ENCODE measurements around the gene OPA3.
"Not testable (repeated sequence)": the region's sequence is repeated elsewhere in the genome, so short reads cannot be mapped to it uniquely, and the experiment has no call there.

The OPA3 gene

DNA sequence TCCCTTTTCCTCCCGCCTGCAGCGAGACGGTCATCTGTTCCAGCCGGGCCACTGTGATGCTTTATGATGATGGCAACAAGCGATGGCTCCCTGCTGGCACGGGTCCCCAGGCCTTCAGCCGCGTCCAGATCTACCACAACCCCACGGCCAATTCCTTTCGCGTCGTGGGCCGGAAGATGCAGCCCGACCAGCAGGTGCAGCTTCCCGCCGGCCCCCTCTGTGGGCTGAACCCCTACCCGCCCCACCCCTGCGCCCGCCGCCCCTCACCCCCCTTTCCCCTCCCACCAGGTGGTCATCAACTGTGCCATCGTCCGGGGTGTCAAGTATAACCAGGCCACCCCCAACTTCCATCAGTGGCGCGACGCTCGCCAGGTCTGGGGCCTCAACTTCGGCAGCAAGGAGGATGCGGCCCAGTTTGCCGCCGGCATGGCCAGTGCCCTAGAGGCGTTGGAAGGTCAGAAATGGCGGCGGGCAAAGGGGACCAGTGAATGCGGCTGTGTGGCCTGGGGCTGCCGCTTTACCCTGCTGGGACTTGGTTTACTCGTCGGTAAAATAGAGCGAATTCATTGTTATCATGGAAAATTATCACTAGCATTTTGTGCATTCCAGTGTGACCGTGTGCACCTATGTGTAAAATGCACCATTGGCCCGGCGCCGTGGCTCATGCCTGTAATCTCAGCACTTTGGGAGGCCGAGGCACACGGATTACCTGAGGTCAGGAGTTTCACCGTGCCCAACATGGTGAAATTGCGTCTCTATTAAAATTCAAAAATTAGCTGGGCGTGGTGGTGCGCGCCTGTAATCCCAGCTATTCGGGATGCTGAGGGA, 66.7 kb downstream of the OPA3 start:
- DNase-seq = no peak

DNA sequence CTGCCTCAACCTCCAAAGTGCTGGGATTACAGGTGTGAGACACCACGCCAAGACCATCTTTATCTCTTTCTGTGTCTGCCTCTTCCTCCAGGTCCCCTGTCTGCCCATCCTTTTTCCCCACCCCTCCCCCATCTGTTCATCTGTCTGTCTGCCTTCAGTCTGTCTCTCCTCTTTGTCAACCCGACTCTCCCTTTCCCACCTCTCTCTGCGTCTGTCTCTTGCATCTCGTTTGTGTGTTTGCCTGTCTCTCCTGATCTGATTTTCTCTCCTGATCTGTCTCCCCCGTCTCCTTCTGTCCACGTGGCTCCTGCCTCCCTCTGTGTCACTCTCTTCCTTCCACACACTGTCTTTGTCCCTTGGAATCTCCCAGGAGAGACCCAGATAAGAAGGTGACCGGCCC, 67.4 kb downstream of the OPA3 start:
- no peak for DNase-seq

DNA sequence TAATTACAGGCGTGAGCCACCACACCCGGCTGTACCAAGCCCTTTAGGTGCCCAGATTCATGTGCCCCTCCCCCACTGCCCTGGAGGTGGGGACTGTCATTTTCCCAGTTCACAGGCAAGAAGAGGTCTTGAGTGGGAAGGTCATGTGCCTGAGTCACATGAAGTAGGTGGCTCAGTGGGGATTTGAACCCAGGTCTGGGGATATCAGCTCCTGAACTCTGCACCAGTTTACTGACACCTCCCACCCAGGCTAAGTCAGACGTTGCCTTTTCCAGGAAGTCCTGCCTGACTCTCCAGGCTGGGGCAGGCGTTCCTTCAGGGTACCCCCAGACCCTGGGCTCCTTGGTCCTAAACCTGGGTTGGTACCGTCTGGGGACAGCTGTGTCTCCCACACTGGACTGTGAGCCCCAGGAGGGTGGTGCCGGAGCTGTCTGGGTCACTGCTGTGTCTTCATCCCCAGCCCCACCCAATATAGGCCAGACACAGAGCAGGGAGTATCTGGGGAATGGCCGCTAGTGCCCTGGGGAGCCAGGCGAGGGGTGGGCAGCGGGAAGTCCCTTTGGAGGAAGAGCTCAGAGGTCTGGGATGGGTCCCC, 68.7 kb downstream of the OPA3 start:
- DNase-seq = peak in 1 of 2 experiments; percentile 29

DNA sequence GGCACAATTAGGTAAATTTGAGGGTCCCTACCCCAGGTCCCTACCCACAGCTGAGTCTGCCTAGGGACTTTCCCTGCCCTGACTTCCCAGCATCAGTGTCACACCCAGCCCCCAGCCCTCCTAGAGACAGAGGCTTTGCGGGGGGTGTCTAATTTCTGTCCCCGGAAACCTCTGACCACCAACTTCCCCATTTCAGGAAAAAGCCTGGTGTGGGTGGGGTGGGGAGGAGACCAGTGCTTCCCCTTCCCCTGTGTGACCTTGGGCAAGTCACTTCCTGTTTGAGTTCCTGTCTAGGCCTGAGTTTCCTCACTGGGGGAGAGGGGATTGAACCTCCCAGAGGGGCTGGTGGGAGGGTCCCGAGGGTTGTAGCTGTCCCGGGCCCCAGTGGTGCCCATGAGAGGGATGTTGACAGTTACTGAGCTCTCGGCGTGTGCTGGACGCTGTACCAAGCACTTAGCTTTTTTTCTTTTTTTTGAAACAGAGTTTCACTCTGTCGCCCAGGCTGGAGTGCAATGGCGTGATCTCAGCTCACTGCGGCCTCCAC, 69.4 kb downstream of the OPA3 start:
- DNase-seq = no peak

DNA sequence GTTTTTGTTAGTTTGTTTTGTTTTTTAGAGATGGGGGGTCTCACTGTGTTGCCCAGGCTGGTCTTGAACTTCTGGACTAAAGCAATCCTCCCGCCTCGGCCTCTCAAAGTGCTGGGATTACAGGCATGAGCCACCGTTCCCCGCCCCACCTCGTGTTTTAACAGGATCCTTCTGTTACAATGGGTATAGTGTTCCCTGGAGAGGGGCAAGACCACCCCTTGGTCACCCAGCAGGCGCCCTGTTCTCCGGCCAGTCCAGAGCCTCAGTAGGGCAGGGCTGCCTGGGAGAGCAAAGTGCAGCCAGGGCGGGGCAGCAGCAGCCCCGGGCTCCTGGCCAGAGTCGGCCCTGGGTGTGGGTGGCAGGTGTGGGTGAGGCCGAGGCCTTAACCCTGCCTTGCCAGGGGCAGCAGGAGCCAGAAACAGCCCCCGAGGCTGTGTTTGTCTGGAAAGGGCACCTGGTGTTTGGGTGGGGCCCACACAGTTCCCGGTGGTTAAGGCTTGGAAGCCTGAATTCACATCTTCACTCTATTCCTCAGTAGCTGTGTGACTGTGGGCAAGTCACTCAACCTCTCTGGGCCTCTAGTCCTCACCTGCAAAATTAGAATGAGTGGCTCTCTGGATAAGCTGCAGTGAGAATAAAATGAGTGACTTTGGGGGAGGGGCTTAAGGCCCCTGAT, 70.1 kb downstream of the OPA3 start:
- no peak for DNase-seq

DNA sequence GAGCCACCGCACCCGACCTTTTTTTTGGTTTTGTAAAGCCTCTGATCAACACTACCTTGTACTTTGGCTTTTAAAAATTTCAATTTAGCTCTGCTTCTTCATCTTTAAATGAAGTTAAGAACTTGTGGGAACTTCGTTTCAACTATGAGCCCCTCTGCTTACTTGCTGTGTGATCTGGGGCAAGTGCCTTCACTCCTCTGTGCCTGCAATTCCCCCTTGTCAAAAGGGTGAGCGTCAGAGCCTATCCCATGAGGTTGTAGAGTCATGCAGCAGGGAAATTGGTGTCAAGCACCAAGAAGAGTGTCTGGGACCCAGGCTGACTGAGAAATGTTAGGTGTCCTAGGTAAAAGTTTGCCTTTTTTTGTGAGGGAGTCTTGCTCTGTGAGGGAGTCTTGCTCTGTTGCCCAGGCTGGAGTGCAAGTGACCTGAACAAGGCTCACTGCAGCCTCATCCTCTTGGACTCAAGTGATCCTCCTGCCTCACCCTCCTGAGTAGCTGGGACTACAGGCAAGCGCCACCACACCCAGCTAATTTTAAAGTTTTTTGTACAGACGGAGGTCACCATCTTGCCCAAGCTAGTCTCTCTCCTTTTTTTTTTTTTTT, 71.6 kb downstream of the OPA3 start:
- no peak for DNase-seq

DNA sequence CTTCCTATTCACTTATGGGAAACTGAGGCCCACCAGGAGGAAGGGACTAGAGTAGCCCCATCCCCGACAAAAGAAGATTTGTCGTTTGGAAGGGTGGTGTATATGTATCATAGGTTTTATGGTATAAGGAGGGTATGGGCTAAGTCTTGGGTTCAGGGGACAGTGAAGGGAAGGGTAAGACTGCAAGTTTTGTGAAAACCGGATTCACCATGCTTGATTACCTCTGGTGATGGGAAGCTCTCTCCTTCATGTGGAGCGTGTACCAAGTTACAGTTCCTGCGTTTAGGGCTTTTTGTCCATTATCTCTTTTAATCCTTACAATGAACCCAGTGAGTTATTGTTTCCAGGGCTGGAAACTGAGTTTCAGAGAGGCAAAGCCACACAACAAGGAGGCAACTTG, 73.5 kb downstream of the OPA3 start:
- DNase-seq = no peak

DNA sequence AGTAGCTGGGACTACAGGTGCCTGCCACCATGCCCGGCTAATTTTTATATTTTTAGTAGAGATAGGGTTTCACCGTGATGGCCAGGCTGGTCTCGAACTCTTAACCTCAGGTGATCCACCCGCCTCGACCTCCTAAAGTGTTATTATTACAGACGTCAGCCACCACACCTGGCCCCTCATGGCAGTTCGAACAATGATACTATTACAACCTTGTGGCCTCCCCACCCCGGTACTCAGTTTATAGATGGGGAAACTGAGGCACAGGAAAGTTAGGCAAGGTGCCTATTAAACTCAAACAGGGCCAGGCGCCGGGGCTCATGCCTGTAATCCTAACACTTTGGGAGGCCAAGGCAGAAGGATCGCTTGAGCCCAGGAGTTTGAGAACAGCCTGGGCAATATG, 74.2 kb downstream of the OPA3 start:
- DNase-seq = not testable (repeated sequence)

DNA sequence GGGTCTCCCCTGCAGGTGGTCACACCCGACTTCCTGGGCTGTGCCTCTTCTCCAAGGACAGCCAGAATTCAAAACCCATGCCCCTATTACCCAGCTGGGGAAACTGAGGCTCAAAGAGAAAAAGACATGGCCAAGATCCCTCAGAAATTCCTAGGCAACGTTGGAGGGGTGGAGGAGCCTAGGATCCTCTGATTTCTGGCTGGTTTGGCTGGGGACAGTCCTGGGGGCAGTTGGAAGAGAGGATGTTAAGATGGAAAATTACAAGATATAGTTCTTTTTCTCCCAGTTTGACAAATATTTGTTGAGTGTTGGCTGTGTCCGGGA, 74.9 kb downstream of the OPA3 start:
- DNase-seq = no peak

DNA sequence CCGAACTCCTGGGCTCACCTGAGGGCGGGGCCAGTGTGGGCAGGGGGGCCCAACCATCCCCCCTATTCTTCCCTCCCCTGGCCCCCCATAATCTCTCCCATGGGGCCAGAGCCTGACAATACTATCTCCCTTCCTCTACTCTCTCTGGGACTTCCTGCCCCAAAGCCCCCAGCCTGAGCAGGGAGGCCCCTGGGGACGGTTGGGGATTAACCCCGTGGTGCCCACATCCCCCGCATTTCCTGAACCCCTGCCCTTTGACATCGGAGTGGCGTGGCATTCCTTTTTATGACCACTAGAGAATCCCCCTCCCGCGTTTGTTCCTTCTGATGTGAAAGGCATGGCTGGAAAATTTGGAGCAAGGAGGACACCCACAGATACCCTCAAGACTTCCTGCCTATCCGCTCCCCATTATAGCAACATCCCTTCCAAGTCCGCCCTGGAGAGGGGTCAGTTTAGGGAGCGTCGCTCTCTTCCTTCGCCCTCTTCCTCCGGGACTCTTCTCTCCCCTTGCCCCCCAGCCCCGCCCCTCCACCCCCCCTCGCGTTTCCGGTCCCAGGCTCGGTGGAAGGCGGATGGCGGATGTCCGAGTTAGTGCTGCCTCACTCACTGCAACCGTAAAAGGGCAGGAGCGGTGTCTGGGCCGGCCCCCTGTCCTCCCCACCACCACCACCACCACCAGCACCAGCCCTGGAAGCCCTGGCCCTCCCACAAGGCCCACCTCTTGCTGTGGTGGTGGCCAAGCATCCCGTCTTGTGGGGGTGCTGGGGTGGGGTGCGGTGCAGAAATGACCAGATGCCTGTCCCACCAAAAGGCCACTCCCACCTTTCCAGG, 75.5 kb downstream of the OPA3 start:
- no peak for DNase-seq

DNA sequence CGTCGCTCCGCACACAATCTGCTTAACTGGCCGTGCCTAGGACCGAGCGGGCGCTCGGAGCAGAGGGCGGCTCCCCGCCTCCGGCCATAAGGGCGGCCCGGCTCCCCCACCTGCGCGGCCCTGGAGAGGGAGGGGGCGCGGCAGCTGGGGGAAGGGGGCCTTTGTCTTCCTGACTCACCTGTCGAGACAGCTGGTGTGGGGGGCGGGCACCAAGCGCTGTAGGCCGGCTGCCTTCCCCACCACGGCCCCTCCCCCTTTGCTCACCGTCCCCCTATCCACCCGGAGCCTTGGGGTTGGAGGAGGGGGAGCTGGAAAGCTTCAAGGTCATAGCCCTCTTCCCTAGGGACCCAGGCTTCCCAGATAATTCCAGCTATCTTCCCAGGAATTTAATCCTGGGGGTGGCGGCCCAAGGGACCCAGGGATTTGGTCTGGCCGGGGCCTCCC, 76.2 kb downstream of the OPA3 start:
- DNase-seq = peak; percentile 45 to 52

DNA sequence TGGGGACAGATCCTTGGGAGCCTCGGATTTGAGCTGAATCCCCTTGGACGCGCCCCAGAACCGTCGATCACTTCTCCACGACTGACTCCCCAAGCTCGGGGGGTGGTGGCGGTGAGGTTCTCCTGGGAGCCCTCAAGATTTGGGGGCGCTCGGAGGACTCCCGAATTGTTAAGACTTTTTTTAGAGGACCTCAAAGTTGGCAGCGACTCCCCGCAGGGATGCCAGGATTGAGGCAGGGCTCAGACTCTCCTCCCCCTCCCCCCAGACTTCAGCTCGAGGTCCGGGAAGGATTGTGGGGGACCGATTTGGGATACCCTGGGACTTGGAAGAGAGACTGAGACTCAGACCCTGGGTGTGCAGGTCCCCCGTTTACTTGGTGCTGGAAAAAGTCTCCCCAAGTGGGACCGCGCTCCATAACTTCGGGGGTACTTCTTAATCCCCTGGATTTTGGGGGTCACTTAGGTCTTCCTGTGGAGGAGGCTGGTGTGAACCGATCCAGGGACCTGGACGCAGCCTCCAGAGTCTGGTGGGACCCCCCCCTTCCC, 76.7 kb downstream of the OPA3 start:
- DNase-seq = no peak

DNA sequence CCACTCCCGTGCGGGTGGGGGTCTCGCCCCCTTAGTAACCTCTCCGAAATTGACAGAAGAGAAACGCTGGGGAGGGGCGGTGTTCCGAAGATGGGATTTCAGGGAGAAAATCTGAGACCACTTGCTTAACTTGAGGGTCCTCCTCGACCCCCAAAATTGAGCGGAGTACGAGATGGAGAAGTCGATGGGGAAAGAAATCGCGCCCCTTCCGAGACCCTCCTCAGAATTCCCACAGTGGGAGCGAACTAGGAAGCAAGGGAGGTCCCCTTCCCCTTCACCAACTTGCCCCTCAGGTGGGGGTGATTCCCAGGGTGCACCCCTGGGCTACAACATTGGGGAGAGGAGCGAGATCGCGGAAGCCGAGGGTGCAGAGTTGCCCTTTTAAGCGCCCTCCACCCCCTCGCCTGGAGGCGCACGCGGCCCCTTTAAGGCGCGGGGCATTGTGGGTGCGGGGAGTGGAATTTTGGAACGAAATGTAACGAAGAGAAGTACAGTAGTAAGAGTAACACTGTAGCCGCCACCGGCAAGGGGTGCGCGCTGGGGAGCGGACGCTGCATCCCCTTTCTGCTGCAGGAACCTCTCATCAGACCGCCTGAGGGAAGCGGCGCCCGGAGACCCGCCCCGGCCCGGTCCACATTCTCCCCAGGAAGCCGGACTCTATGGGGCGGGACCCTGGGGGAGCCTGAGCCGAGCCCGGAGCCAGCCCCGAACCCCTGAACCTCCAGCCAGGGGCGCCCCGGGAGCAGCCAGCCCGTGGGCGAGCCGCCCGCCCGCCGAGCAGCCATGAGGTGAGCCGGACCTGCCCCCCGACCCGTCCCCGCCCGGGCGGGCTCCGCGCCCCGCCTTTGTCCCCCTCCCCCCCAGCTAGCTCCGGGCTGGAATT, 77.4 kb downstream of the OPA3 start, which contains the start of gene VASP:
VASP (plus strand) TSS at position 491 of the 883 bp plus-strand sequence; CDS start at position 784, 293 bp downstream.
- peak; percentile 89 to 91 for DNase-seq

DNA sequence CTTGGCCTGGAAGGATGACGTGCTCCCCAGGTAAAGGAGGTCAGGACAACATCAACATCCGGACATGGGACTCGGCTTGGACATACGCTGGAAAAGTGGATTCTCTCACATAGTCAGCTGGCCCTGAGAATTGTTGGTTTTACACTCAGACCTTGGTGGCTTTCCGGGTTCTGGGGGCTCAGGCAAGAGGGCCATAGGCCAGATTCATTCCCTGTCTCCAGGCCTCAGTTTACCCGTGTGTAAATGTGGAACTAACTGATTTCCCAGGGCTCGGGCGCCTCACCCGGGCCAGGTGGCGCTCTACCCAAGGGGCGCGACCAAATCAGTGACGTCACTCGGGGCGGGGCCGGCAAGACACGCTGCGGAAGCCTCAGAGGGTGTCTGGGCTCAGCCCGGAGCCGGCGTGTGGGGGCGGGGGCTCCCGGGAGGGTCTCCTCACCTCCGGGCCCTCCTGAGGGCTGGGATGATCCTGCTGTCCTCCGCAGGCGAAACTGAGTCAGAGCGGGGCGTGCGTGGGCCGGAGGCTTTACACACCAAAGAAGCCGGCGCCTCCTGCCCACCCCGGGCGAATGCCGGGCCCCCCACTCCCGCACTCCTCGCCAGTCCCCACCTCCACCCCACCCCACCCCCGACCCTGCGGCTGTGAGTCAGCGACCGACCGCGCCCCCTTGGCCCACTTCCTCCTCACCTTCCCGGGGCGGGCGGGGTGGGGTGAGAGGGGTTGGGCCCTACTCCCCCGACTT, 78.2 kb downstream of the OPA3 start:
- peak; percentile 99 for DNase-seq

DNA sequence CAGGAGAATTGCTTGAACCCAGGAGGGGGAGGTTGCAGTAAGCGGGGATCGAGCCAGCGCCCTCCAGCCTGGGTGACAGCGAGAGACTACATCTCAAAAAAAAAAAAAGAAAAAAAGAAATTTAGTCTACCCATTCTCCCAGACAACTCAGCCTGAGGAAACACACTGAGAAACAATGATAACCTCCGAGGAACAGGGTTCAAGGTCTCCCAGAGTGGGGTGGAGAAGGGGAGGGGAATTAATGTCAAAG, 78.7 kb downstream of the OPA3 start:
- DNase-seq = no peak

DNA sequence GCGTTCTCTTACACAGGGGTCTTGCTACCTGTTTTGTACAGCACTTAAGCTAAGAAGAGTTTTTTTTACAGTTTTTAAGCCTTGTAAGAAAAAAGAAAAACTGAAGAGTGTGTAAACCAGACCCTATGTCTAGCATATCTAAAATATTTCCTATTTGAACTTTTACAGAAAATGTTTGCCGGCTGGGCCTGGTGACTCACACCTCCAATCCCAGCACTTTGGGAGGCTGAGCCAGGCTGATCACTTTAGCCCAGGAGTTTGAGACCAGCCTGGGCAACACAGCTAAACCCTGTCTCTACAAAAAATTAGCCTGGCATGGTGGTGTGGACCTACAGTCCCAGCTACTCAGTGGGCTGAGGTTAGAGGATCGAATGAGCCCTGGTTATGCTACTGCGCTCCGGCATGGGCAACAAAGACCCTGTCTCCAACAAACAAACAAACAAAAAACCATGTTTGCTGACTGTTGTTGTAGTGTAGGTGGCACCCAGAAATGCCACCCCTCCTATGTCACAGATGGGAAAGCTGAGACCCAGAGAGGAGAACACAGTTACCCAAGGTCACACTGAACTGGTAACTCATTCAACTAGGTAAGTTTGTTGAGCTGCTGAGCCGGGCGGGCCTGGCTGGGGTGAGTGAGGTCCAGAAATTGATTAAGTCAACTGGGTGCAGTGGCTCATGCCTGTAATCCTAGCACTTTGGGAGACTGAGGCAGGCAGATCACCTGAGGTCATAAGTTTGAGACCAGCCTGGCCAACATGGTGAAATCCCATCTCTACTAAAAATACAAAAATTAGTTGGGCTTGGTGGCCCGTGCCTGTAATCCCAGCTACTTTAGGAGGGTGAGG, 79.2 kb downstream of the OPA3 start:
- DNase-seq = no peak

DNA sequence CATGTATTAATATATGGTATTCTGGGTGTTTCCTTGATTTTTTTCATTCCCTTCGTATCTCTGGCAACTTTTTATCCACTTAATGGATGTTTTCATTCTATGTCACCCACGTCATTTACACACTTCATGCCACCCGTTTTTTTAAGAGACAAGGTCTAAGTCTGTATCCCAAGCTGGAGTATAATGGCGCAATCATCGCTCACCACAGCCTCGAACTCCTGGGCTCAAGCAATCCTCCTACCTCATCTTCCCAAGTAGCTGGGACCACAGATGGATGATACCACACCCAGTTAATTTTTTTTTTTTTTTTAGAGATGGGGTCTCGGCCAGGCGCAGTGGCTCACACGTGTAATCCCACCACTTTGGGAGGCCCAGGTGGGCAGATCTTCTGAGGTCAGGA, 80.7 kb downstream of the OPA3 start:
- no peak for DNase-seq

DNA sequence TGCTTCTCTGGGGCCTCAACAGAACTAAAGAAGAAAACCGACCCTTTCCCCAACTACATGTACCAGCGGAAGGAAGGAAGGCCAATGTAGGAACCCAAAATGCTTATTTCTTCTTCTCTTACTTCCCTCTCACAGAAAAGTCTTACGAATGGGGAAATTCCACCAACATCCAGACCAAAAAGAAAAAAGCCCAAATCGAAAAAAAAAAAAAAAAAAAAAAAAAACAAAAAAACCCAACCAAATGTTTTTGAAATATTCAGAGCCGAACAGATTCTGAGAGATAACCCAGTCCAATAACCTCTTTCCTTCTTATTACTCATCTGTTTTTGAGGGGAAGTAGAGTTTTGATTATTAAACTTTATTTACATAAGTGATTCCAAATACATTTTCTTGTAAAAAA, 82.5 kb downstream of the OPA3 start:
- no peak for DNase-seq

DNA sequence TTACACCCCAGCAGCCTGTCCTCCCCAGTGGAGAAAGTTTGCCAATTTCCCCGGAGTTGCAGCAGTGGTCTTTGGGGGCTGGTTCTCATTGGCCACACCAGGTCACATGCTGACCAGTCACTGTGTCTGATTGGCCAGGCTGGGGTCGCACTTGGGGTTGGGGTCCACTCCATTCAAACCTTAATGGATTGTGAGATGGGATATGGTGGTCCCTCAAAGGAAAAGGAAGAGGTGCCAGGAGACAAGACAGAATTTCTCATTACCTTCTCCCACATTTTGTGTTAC, 82.9 kb downstream of the OPA3 start:
- no peak for DNase-seq
